Measurements from ENCODE around the gene PDZD11.
"Not testable (repeated sequence)": the region's sequence is repeated elsewhere in the genome, so short reads cannot be mapped to it uniquely, and the experiment has no call there.

Gene PDZD11

GRCh38 chrX:70280573-70280972, 9.2 kb downstream of the PDZD11 start:
- Histone ChIP-seq H3K27me3 (replicated peaks in 2 of 5; ENCODE audit: control insufficient read depth in 4 of 5, insufficient read depth in 5 of 5, low read length in 4 of 5) (no peaks in the 10 kb centered on the region), H3K27ac (ENCODE audit: insufficient read depth in 1 of 2, low read depth in 1 of 2, low read length in 2 of 2, poor library complexity in 1 of 2, severe bottlenecking in 2 of 2) (no peak overlapping the region), H3K4me3 (ENCODE audit: control insufficient read depth in 1 of 7, extremely low read depth in 1 of 7, insufficient read depth in 4 of 7, low read depth in 2 of 7, low read length in 6 of 7) (no peak overlapping the region), H3K36me3 (ENCODE audit: control insufficient read depth in 4 of 4, insufficient read depth in 4 of 4, low read length in 3 of 4) (peaks cover 0 to 2% (median 0%) of the 10 kb centered on the region in 4 experiments), H3K4me1 (ENCODE audit: control extremely low read depth in 1 of 4, control insufficient read depth in 4 of 4, insufficient read depth in 4 of 4, low read length in 3 of 4) (no peaks in the 10 kb centered on the region), H3K9me3 (ENCODE audit: control extremely low read depth in 1 of 5, control insufficient read depth in 4 of 5, insufficient read depth in 2 of 5, low read depth in 1 of 5, low read length in 4 of 5) (no peaks in the 10 kb centered on the region)
- no peak for DNase-seq
- ChIA-PET CTCF (no interaction called here), POLR2A (no interaction called here)
- 86% methylated on average over 3 of the region's 3 CpGs for WGBS (ENCODE audit: insufficient coverage)

DNA sequence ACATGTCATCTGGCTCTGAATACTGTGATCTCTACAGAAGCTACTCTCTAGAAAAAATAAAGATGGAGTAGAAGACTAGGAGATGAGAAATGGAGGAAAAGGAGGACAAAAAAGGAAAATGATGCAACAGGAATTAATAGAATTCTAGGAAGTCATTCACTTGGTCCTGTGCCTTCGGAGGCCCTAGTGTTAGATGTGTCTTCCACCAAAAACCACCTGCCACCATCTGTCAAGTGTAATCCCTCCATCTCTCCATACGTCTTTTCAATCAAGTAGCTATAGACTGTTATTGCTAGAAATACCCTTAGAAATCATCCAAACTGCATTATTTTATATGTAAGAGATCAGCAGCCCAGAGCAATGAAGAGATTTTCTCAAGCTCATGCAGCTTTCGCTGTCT, 10.6 kb downstream of the PDZD11 start:
- Histone ChIP-seq H3K27me3 (replicated peaks in 2 of 5; ENCODE audit: control insufficient read depth in 4 of 5, insufficient read depth in 5 of 5, low read length in 4 of 5) (no peaks in the 10 kb centered on the region), H3K36me3 (ENCODE audit: control insufficient read depth in 4 of 4, insufficient read depth in 4 of 4, low read length in 3 of 4) (no peaks in the 10 kb centered on the region), H3K4me3 (ENCODE audit: control insufficient read depth in 1 of 7, extremely low read depth in 1 of 7, insufficient read depth in 4 of 7, low read depth in 2 of 7, low read length in 6 of 7) (no peak overlapping the region), H3K9me3 (ENCODE audit: control extremely low read depth in 1 of 5, control insufficient read depth in 4 of 5, insufficient read depth in 2 of 5, low read depth in 1 of 5, low read length in 4 of 5) (no peaks in the 10 kb centered on the region), H3K27ac (ENCODE audit: insufficient read depth in 1 of 2, low read depth in 1 of 2, low read length in 2 of 2, poor library complexity in 1 of 2, severe bottlenecking in 2 of 2) (no peak overlapping the region), H3K4me1 (ENCODE audit: control extremely low read depth in 1 of 4, control insufficient read depth in 4 of 4, insufficient read depth in 4 of 4, low read length in 3 of 4) (no peaks in the 10 kb centered on the region)
- ChIA-PET POLR2A (no interaction called here), CTCF (no interaction called here)
- 88% methylated on average over 1 of the region's 3 CpGs for WGBS (ENCODE audit: insufficient coverage)
- no peak for DNase-seq

GRCh38 chrX:70274029-70274428, 15.7 kb downstream of the PDZD11 start:
- H3K4me1 ChIP-seq (ENCODE audit: control extremely low read depth in 1 of 4, control insufficient read depth in 4 of 4, insufficient read depth in 4 of 4, low read length in 3 of 4); CTCF ChIA-PET; DNase-seq: not testable (repeated sequence)

DNA sequence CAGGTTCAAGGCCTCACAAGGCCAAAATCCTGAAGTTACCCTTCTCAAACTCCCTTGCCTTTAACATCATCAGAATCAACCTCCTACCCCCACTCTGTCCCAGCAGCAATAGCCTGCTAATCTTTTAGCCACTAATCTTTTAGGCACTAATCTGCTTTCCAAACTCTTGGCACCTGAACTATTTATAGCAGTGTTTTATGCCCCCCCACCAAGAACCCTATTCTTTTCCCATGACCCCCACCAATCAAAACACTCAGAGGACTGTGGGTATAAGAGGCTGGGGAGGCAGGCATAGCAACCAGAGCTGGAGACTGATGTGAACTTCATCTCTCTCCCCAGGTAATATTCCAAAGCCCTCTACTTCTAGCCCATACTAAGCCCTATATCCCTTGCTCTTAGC, 21.7 kb downstream of the PDZD11 start, which contains the start of gene ARR3:
Gene ARR3, plus strand, starts transcription at position 301 of the 400 bp plus-strand sequence. CDS start 1,052 bp downstream, outside the sequence.
- no peak within 1 kb of the TSS for H3K27ac ChIP-seq (ENCODE audit: insufficient read depth in 1 of 2, low read depth in 1 of 2, low read length in 2 of 2, poor library complexity in 1 of 2, severe bottlenecking in 2 of 2)
- no peak for DNase-seq
- H3K27me3 ChIP-seq (replicated peaks in 2 of 5; ENCODE audit: control insufficient read depth in 4 of 5, insufficient read depth in 5 of 5, low read length in 4 of 5), result no peaks in the 10 kb centered on the region
- POLR2A ChIA-PET, result no interaction called here
- no peak within 1 kb of the TSS for H3K4me3 ChIP-seq (ENCODE audit: control insufficient read depth in 1 of 7, extremely low read depth in 1 of 7, insufficient read depth in 4 of 7, low read depth in 2 of 7, low read length in 6 of 7)
- H3K36me3 ChIP-seq (ENCODE audit: control insufficient read depth in 4 of 4, insufficient read depth in 4 of 4, low read length in 3 of 4), result no peaks in the 10 kb centered on the region
- CTCF ChIA-PET, result no interaction called here
- no peaks in the 10 kb centered on the region for H3K4me1 ChIP-seq (ENCODE audit: control extremely low read depth in 1 of 4, control insufficient read depth in 4 of 4, insufficient read depth in 4 of 4, low read length in 3 of 4)
- no peaks in the 10 kb centered on the region for H3K9me3 ChIP-seq (ENCODE audit: control extremely low read depth in 1 of 5, control insufficient read depth in 4 of 5, insufficient read depth in 2 of 5, low read depth in 1 of 5, low read length in 4 of 5)

More at GRCh38 chrX:70274029-70274428, 15.7 kb downstream of the PDZD11 start:
- H3K27me3 ChIP-seq (replicated peaks in 2 of 5; ENCODE audit: control insufficient read depth in 4 of 5, insufficient read depth in 5 of 5, low read length in 4 of 5); POLR2A ChIA-PET; H3K36me3 ChIP-seq (ENCODE audit: control insufficient read depth in 4 of 4, insufficient read depth in 4 of 4, low read length in 3 of 4); H3K4me3 ChIP-seq (ENCODE audit: control insufficient read depth in 1 of 7, extremely low read depth in 1 of 7, insufficient read depth in 4 of 7, low read depth in 2 of 7, low read length in 6 of 7); H3K9me3 ChIP-seq (ENCODE audit: control extremely low read depth in 1 of 5, control insufficient read depth in 4 of 5, insufficient read depth in 2 of 5, low read depth in 1 of 5, low read length in 4 of 5); H3K27ac ChIP-seq (ENCODE audit: insufficient read depth in 1 of 2, low read depth in 1 of 2, low read length in 2 of 2, poor library complexity in 1 of 2, severe bottlenecking in 2 of 2): not testable (repeated sequence)
- WGBS (ENCODE audit: insufficient coverage), result 90% methylated on average over 5 of the region's 7 CpGs

- DNase-seq, result no peak
- Histone ChIP-seq H3K4me1 (ENCODE audit: control extremely low read depth in 1 of 4, control insufficient read depth in 4 of 4, insufficient read depth in 4 of 4, low read length in 3 of 4) (no peaks in the 10 kb centered on the region), H3K4me3 (ENCODE audit: control insufficient read depth in 1 of 7, extremely low read depth in 1 of 7, insufficient read depth in 4 of 7, low read depth in 2 of 7, low read length in 6 of 7) (no peak overlapping the region), H3K36me3 (ENCODE audit: control insufficient read depth in 4 of 4, insufficient read depth in 4 of 4, low read length in 3 of 4) (no peaks in the 10 kb centered on the region), H3K27me3 (replicated peaks in 2 of 5; ENCODE audit: control insufficient read depth in 4 of 5, insufficient read depth in 5 of 5, low read length in 4 of 5) (no peaks in the 10 kb centered on the region), H3K9me3 (ENCODE audit: control extremely low read depth in 1 of 5, control insufficient read depth in 4 of 5, insufficient read depth in 2 of 5, low read depth in 1 of 5, low read length in 4 of 5) (no peaks in the 10 kb centered on the region), H3K27ac (ENCODE audit: insufficient read depth in 1 of 2, low read depth in 1 of 2, low read length in 2 of 2, poor library complexity in 1 of 2, severe bottlenecking in 2 of 2) (no peak overlapping the region)
- no CpG with 5 or more reads among the region's 3 CpGs for WGBS (ENCODE audit: insufficient coverage)
- POLR2A ChIA-PET, result no interaction called here
- CTCF ChIA-PET, result no interaction called here
Measured at GRCh38 chrX:70264784-70265183, 24.9 kb downstream of the PDZD11 start.

GRCh38 chrX:70262952-70263567, 26.7 kb downstream of the PDZD11 start:
- Histone ChIP-seq H3K36me3 (ENCODE audit: control insufficient read depth in 4 of 4, insufficient read depth in 4 of 4, low read length in 3 of 4) (no peaks in the 10 kb centered on the region), H3K9me3 (ENCODE audit: control extremely low read depth in 1 of 5, control insufficient read depth in 4 of 5, insufficient read depth in 2 of 5, low read depth in 1 of 5, low read length in 4 of 5) (no peaks in the 10 kb centered on the region), H3K4me1 (ENCODE audit: control extremely low read depth in 1 of 4, control insufficient read depth in 4 of 4, insufficient read depth in 4 of 4, low read length in 3 of 4) (no peaks in the 10 kb centered on the region), H3K4me3 (ENCODE audit: control insufficient read depth in 1 of 7, extremely low read depth in 1 of 7, insufficient read depth in 4 of 7, low read depth in 2 of 7, low read length in 6 of 7) (no peak overlapping the region), H3K27me3 (replicated peaks in 2 of 5; ENCODE audit: control insufficient read depth in 4 of 5, insufficient read depth in 5 of 5, low read length in 4 of 5) (no peaks in the 10 kb centered on the region), H3K27ac (ENCODE audit: insufficient read depth in 1 of 2, low read depth in 1 of 2, low read length in 2 of 2, poor library complexity in 1 of 2, severe bottlenecking in 2 of 2) (no peak overlapping the region)
- ChIA-PET POLR2A (no interaction called here), CTCF (no interaction called here)
- 17% methylated on average over 6 of the region's 7 CpGs for WGBS (ENCODE audit: insufficient coverage)
- peak; percentile 8 to 28 (median 22) for DNase-seq

- CTCF ChIA-PET, result no interaction called here
- 71% methylated on average over 4 of the region's 4 CpGs for WGBS (ENCODE audit: insufficient coverage)
- Histone ChIP-seq H3K4me1 (ENCODE audit: control extremely low read depth in 1 of 4, control insufficient read depth in 4 of 4, insufficient read depth in 4 of 4, low read length in 3 of 4) (no peaks in the 10 kb centered on the region), H3K4me3 (ENCODE audit: control insufficient read depth in 1 of 7, extremely low read depth in 1 of 7, insufficient read depth in 4 of 7, low read depth in 2 of 7, low read length in 6 of 7) (no peak within 1 kb of the TSS), H3K9me3 (ENCODE audit: control extremely low read depth in 1 of 5, control insufficient read depth in 4 of 5, insufficient read depth in 2 of 5, low read depth in 1 of 5, low read length in 4 of 5) (no peaks in the 10 kb centered on the region), H3K36me3 (ENCODE audit: control insufficient read depth in 4 of 4, insufficient read depth in 4 of 4, low read length in 3 of 4) (no peaks in the 10 kb centered on the region), H3K27me3 (replicated peaks in 2 of 5; ENCODE audit: control insufficient read depth in 4 of 5, insufficient read depth in 5 of 5, low read length in 4 of 5) (no peaks in the 10 kb centered on the region), H3K27ac (ENCODE audit: insufficient read depth in 1 of 2, low read depth in 1 of 2, low read length in 2 of 2, poor library complexity in 1 of 2, severe bottlenecking in 2 of 2) (no peak within 1 kb of the TSS)
- no peak for DNase-seq
- POLR2A ChIA-PET, result no interaction called here
Measured at GRCh38 chrX:70260104-70260503, 29.6 kb downstream of the PDZD11 start, which contains the start of gene P2RY4. Gene P2RY4 (minus strand): TSS chrX:70260204. CDS start chrX:70259624, 580 bp downstream.
